ENCODE results near the gene RBM45.
A peak's percentile ranks its signal among the peaks of the same experiment; 100 is the strongest.
"Not testable (repeated sequence)": the region's sequence is repeated elsewhere in the genome, so short reads cannot be mapped to it uniquely, and the experiment has no call there.

RBM45 gene

GRCh38 chr2:178108176-178108575 is 4.1 kb upstream of the RBM45 start:
- no peak for DNase-seq

GRCh38 chr2:178109813-178110212 is 2.4 kb upstream of the RBM45 start:
- peak; percentile 39 to 73 for DNase-seq

DNA sequence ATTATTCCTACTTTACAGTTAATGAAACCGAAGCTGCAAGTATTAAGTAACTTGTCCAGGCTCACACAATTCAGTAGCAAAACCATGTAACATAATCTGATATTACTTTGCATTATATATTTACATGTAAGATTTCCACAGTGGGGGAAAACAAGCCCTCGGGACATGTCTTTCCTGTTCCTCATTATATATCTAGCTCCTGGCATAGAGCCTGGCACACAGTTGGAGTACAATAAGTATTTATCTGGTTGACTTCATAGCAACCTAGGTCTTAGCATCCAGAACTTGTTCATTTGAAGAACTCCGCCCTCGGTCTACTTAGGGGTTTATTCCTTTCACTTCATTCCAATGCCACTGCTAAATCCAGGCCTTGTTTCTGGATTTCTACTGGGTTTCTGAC is 1.6 kb upstream of the RBM45 start:
- DNase-seq: peak in 1 of 2 experiments; percentile 2

DNA sequence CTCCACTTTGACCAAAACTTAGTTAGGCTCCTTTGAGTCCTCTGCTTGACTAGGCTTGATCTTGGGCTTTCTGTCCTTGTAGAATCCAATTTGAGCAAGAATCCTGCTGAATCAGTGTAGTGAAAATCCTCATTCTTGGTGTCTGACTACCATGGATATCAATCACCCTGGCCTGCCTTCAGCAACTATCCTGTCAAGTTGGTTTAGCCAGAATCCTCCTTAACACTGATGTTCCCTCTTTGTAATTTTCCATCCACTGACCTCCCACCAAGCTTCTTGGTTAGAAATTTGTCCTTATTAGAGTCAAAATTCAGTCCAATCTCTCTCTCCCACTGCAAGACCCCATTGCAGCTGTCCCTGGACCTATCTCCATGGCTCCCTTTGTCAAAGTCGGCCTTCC is 494 bp upstream of the RBM45 start:
- DNase-seq: no peak

- DNase-seq: no peak
Observed at GRCh38 chr2:178114462-178114861, 2.2 kb downstream of the RBM45 start.

- no peak for DNase-seq
Observed at GRCh38 chr2:178115271-178115670, 3.0 kb downstream of the RBM45 start.

DNA sequence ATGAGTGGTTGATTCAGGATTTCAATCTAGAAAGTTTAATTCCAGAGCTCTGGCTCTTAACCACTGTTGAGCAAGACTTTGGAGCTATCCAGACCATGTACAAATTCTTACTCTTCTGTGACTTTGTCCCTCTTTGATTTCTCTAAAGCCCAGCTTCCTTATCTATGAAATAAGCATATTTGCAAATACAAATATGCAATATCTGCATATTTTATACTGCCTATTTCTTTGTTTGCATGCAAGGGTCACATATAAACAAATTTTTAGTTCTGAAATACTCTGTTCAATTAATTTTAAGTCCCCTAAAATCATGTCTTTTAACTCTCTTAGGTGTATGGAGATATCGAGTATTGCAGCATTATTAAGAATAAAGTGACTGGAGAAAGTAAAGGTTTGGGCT is 5.5 kb downstream of the RBM45 start:
- no peak for DNase-seq

GRCh38 chr2:178119179-178119922 is 7.1 kb downstream of the RBM45 start:
- peak in 1 of 2 experiments; percentile 38 for DNase-seq

DNA sequence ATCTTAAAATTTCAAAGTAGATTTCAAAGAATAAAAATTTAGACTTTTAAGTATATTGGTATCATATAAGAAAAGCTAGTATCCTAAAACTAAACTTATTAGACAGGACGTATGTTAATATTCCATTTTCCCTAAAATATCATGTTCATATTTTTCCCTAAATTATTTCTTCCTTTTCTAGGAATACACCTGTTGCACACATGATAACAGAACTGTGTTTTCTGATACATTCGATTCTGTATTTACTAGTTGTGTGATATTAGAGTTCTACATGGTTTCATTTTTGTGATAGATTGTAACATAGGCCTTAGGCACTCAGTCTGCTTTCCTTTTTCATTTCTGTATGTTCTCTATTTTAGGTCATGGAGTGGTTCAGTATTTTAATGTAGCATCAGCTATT is 10.9 kb downstream of the RBM45 start:
- no peak for DNase-seq

DNA sequence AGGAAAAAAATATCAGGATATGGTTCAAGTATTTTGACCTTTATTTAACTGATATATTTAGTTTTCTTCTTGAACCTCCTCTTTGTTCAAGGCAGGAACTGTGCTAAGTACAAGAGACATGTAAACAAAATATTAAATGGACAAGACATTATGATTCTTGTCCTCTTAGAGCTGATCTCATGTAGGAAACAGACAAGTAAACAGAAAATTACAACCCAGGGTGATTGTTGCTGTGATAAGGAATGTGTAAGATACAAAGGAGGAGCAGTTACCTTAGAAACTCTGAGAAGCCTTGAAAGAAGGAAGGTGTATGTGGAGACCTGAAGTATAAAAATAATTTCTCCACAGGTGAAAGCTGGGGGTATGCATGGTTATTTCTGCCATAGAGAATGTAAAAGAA is 12.9 kb downstream of the RBM45 start:
- DNase-seq: no peak

DNA sequence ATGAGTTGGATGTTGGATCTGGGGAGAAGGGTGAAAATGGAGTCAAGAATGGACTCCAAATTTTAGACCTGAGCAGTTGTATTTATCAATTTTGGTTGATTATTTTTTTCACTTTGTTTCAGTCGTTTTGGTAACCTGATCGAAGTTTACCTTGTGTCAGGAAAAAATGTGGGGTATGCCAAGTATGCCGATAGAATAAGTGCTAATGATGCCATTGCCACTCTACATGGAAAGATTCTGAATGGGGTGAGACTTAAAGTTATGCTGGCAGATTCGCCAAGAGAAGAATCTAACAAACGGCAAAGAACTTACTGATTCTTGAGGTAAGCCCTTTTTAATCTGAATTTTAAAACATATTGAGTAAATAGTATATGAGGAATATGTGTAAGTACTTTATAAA is 13.6 kb downstream of the RBM45 start:
- no peak for DNase-seq

DNA sequence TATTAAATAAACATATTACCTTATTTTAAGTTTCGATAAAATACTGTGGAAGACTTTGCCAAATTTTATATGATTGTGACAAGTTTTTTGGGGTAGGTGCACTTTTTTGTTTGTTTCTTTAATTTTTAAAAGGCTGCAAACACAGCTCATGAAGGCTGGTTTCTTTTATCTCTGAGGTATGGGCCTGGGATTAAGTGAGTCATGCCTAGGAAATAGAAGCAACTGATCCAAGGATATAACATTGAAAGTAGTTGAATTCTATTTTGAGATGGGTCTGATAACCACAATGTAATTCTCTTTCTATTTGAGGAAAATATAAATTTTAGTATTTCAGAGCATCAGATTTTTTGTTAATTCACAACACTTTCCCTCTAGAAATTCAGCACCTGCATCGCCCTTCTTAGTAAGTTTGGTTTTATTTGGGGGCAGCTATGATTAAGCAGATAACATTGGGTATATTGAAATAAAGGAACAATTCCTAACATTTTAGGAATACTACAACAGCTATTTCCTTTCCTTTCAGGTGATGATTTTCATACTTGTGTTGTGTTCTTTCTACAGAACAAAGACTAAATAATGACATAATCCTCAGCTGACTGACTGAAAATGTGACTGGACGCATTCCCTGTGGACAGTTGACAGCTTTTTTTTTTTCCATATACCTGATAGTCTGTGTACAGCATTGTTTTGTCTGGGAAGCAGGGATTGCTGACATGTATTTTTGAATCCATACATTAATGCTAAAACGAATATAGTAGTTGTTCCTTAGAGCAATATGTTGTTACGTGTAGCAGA is 16.8 kb downstream of the RBM45 start:
- DNase-seq: no peak

GRCh38 chr2:178136321-178137025 is 24.2 kb downstream of the RBM45 start:
- DNase-seq: no peak

DNA sequence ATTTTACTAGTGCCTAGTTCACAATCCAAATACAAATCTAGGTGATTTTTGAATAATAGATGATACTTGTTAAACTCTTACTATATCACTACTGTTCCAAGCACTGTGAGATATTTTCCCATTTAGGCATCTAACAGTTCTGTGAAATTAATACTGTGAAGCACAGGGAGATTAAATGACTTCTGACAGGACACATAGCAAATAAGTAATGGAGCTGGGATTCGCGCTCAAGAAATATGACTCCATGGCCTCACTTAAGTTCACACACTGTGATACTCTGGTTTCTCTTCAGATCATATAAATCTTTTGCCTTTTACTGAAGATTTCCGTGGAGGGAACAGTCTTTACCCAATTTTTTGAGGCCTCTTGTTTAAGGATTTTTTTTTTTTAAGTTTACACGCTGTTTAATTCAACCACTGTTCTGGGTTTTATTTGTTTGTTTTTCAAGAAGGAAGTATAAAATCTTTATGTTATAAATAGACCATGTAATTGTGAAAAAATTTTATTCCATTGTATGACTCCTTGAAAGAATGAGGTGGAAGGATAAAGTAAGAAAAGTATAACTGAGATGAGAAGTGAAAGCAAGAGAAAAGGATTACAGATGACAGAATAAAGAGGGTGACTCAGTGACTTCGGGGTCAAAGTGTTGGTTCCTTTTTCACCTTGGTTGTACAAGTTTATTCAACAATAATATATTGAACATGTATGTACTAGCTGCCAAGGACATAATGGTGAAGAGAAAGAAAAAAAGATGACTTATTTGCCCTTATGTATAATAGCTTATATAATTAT is 30.2 kb downstream of the RBM45 start:
- no peak for DNase-seq

DNA sequence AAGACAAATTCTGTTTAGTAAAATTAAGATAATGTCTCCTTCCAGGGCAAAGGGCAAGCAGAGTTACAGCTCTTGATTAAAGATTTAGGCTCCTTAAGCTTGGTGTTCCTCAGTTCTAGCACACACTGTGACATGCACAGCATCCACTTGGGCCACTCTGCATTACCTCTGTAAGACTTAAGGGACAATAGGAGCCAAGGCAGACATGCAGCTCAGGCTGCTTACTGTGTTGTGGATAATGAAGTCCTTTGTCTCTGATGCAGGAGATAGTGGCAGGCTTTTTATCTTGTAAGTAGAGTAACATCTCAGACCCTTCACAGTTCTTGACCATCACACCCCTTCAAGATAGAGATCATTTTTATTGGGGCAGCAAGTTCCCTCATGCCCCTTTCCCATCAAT is 31.2 kb downstream of the RBM45 start:
- DNase-seq: no peak

- peak in 1 of 2 experiments; percentile 7 for DNase-seq
Observed at GRCh38 chr2:178152033-178152432, 39.8 kb downstream of the RBM45 start.

DNA sequence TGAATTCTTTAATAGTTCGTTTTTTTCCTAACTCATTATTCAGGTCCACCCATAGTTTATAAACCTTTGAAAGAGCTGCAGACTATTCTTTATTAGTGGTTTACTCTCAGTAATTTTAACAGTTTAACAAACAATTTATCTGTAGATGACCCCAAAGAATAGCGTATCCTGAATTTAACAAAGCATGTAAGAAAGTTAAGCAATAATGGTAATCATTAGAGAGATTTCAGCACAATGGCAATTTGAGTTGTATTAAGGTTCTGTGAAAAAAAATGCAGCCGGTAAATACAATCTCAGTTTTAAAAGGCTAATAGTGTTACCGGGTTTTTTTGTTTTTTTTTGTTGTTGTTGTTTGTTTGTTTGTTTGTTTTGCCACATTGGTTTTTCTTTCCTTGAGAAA is 40.3 kb downstream of the RBM45 start:
- DNase-seq: no peak

DNA sequence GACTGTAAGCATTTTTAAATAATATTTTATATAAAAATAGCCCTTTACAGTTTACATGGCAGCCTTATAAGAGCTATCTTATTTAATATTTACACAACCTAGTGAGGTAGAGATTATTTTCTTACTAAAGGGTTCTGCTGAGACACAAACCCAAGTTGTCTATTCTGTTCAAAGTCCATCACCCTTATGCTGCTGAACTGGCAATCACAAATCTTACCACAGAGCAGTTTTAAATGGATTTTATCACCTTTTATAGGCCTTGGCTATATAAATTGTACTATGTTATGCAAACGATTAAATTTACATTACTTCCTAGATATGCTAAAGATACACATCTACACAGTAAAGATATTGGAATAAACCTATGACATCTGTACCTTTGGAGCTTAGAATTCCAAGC is 40.7 kb downstream of the RBM45 start:
- DNase-seq: no peak

GRCh38 chr2:178153878-178154277 is 41.6 kb downstream of the RBM45 start:
- DNase-seq: not testable (repeated sequence)

GRCh38 chr2:178155524-178155923 is 43.3 kb downstream of the RBM45 start:
- no peak for DNase-seq

DNA sequence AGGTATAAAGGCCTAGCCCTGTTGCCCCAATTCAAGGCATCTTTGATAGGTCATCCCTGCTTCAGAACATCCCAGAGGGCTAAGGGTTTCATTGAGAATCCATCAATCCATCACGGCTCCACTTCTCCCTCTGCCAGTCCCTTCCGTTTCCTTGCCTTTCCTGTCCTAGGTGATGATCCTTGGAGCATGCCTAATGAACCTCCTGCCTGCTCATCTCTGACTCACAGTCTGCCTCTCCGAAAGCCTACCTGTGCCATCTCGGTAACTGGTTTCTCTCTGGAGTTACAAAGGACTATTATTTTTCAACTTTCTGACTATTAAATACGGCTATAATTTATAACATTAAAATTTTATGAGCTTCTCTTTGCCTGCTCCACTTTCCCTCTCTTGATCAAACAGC is 45.3 kb downstream of the RBM45 start:
- DNase-seq: no peak

DNA sequence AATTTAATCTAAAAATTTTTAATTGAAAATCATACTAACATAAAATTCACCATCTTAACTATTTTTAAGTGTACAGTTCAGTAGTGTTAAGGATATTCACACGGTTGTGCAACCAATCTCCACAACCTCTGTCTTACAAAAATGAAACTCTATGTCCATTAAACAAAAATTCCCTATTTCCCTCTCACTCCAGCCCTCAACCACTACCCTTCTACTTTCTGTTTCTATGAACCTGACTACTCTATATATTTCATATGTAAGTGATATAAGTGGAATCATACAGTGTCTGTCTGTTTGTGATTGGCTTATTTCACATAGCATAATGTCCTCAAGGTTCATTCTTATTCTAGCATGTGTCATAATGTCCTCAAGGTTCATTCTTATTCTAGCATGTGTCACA is 47.7 kb downstream of the RBM45 start:
- no peak for DNase-seq

DNA sequence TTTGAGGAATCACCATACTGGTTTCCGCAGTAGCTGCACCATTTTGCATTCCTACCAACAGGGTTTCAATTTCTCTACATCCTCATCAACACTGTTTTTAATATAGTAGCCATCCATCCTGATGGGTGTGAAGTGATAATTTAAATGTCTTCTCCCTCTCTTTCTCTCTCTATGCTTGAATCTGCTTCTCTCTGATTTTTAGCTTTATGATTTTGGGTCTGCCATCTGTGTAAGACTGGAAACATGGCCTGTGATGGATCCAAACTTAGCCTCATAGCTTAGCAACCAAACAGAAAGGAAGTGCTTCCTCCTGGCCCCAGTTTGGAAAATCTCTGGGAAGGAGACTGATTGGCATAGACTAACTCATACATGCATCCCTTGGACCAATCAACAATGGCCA is 48.4 kb downstream of the RBM45 start:
- no peak for DNase-seq
